CD4-positive, alpha-beta T cell treated with Interleukin-4 for 1 hour (primary cell): ENCODE results near the gene CREM.
"Not testable (repeated sequence)": the region's sequence is repeated elsewhere in the genome, so short reads cannot be mapped to it uniquely, and the experiment has no call there.

Experiments
- DNase-seq, 2 donors: peaks; one replicate each; pipeline ENCODE4 v3.0.0-alpha.2; 2020 to 2022

CREM gene

DNA sequence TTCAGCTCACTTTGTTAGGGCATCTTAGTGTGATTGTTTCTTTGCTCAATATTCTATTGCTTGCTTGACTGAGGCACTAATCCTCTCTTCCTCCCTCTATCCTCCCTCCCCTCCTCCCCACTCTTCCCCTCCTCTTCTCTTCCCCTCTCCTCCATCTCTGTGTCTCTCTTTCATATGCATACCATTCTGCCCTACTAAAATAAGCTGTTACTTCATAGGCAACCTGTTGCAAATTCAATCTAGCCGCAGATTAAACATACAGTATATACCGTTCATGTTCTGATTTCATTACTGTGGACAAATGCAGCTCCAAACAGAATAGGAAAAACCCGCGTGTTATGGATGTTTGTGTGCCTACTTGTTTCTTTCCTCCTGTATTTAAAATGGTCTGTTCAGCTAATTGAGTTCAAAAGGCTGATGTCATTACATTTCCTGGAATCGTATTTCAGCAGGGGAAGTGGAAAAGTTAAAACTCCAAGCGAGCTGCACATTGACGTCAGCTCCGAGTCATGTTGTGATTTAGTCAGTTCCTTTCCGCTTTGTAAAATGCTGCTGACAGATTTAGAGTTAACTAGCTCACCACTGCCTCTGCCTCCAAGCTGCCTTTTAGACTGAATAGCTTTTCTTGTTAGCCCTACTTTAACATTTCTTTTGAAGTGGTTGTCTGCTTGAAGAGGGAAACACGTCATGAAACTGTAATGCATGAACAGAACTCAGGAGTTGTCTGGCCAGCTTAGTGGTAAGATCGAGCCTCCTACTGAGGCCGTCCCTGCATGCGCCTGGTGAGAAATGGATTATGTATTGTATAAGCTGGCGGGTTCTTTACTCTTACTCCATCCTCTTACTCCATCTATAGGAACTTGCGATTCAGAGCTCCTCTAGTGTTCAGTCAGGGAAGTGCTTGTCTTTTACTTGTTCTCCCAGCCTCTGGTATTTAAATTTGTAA lies 69.0 kb downstream of the CREM start:
- DNase-seq, result peak; percentile 94 to 97

DNA sequence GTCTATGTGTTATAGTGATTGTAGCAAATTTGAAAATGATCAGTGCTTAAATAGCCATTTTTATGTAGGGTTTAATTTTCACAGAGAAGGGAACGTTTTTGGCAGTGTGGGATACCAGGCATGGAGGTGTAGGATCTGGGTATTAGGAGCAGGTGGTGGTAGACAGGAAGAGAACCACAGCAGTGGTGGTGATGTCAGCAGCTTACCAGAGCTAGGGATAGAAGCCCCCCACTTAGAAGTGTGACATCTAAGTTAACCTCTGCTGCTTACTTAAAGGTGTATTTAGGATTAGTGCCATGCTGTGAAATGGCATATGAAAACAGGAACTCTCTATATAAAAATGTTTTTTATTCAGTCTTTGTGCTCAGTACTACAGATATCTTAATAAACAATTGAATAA lies 73.8 kb downstream of the CREM start:
- DNase-seq, result no peak

DNA sequence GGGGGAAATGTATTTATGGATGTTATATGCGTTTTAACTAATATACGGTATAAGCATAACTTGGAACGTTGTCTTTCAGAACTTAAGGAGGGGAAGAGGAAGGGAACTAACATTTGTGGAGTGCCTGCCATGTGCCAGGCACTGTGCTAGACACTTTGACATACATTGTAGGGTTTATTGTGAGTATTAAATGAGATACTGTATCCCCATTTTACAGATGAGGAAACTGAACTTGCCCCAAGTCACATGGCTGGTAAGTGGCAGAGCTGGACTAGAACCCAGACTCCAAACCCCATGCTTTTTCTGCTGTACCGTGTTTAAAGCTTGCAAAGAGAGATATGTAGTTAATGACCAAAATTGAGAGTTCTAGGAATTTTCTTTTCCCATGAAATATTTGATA lies 74.6 kb downstream of the CREM start:
- no peak for DNase-seq

DNA sequence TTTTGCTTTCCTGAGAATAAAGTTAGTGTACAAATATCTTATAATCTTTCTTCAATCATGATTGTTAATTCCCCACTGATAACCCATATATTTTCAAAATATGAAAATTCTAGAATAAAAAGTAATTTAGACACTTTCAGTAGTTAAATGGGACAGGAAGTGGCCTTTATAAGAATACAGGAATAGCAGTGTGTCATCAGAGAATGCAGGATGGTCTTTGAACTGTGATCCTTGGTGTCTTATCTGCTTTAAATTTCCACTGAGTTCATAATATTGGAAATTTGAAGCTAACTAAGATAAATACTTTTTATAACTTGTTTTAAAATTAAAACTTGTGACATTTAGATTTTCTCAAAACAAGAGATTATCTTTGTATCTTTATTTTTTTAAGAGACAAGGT lies 75.4 kb downstream of the CREM start:
- no peak for DNase-seq

GRCh38 chr10:35203745-35204144 lies 77.1 kb downstream of the CREM start:
- no peak for DNase-seq

- no peak for DNase-seq
These were observed 78.1 kb downstream of the CREM start for GRCh38 chr10:35204650-35205319.

- no peak for DNase-seq
These were observed 79.6 kb downstream of the CREM start for GRCh38 chr10:35206274-35206673.

DNA sequence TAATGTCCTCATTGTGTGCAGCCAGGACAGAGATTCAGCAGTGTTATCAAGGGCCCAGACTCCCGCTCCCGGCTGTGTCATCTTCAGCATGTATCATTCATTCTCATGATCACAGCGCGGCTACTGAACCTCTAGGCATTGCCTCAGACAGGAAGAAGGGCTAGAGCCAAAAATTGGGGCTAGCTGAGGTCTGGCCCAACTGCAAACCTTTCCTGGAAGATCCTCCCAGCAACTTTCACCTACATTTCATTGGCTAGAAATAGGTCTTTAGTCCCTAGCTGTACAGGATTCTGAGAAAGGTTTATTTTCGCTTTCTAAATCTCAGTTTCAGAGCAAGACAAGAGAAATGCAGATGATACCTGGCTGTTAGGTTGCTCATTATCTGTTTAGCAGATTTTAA lies 81.9 kb downstream of the CREM start:
- DNase-seq, result peak in 1 of 2 donors; percentile 59

DNA sequence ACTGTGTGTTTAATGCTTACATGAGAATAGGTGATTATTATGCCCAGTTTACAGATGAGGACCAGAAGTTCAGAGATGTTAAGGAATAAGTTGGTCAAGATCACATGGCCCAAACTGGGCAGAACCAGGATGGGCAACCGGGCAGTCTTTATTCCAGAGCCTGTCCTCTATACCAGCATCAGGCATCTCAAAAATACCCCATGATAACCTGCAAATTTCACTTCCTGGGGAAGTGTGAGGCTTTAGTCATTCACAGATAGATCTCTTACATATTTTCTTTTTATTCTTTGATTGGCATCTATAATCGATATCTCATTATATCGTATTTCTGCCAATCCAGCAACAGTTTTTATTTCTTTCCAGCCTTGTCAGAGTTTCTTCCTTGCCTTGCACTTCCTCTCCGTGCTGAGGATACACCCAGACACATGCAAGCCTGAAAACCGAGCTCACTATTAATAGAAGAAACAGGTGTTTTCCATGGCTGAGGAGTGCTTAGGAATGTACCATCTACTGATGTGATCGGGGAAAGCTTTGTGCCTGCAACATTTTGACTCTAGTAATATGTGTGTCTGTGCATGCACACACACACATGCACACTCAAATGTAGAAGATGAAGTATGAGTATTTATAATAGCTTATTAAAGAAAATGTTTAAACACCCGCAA lies 82.4 kb downstream of the CREM start:
- DNase-seq, result no peak

DNA sequence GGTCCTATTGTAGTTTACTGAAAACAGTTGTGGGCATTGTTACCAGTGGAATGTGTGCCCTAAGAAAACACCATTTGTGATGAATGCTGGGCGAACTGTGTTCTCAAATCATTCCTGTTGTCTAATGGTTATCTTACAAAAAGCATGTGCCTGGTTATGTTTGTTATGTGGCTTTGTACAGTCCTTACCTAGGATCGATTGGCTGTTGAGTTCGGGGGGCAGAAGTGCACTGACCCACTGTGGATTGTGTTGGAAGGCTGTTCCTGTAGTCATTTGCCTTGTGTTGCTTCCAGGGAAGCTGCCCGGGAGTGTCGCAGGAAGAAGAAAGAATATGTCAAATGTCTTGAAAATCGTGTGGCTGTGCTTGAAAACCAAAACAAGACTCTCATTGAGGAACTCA lies 84.3 kb downstream of the CREM start:
- no peak for DNase-seq

- no peak for DNase-seq
These were observed 84.7 kb downstream of the CREM start for GRCh38 chr10:35211390-35211789.

DNA sequence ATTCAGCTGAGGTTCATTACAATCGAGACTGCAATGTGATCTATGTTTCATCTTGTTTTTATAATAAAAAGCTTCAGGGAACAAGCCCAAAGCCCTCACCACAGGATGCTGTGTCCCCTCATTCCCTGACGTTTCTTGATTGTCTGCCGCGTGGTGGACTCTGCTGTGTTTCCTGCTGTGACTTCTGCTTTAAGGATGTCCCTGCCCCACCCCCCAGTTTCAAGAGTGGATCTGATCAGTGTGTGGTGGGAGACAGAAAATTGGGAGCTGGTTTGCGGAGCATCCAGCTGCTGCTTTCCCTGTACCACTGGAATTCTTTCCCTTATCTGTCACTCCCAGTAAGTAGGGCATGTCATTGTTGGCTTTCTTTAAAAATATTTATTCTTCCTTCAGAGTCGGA lies 86.2 kb downstream of the CREM start:
- no peak for DNase-seq

DNA sequence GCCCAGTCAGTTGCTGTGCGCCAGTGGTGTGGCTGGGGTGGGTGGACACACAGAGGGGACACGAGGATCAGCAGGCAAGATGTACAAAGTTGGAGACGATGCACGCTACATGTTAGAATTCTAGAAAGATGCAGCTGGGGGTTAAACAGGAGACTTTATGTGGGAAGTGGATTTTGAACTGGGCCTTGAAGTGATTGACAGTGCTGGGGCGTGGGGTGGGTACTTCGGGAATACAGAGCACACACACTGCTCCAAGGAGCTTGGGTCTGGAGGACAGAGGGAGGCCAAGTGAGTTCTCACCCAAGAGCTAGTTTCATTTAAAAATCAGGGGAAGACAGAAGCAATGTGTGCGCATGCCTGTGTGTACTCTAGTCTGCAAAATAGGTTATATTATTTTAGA lies 87.1 kb downstream of the CREM start:
- no peak for DNase-seq

DNA sequence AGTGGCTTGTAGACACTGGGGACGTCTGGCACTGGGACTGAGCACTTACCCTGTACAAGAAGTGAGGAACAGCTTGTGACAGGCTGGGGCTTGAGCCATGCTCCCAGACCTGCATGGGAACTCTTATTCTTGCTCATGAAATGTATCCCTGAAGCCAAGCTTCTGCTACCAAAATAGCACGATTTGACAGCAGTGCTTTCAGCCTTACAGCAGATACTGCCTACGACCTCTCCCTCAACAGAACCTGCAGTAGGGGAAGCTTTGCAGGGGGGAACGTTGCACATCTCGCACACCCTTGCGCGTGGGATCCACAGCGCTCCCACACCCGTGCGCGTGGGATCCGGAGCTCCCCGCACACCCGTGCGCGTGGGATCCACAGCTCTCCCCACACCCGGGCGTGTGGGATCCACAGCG lies 88.0 kb downstream of the CREM start:
- no peak for DNase-seq

- DNase-seq, result no peak
These were observed 88.5 kb downstream of the CREM start for GRCh38 chr10:35215107-35215506.

GRCh38 chr10:35216303-35216905 lies 89.8 kb downstream of the CREM start:
- DNase-seq, result peak in 1 of 2 donors; percentile 34

- not testable (repeated sequence) for DNase-seq
These were observed 90.3 kb downstream of the CREM start for GRCh38 chr10:35216956-35217355.

DNA sequence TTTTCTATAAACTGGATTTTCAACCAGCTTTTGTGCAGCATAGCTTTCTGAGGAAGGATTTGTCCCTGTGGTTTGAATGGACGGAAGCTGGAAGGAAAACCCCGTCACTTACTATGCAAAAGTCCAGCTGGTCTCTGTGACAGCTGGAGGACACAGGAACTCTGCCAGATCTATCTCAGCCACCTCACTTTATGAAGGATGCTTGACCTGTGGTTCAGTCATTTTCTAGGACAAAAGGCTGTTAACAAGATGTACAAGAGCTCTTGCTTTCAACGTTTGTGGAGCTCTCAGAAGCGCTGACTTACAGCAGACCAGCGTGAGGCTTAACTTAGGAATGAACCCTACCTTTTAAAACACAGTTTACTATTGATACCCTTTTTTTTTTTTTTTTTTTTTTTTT lies 90.8 kb downstream of the CREM start:
- DNase-seq, result no peak

DNA sequence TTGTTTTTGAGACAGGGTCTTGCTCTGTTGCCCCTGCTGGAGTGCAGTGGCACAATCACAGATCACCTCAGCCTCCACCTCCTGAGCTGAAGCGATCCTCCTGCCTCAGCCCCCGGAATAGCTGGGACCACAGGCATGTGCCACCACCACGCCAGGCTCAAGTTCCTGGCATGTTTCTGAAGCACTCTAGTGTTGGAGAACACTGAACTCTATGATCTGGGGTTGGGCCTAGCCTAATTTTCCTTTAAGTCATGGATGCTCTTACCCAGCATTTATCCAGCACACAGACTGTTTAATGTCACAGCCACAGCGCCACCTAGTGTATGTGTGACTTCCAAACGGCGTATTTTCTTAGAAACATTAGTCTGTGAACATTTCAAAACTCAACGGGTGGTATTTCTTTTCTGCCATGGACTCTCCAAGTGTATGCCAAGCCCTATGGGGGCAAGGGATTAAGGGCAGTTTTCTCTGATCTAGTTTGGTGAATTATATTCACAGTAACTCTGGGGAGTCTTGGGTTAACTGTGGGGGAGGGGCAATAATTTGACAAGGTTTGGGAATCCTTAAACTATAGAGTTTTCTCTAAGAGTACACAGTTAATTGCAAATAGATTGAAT lies 91.8 kb downstream of the CREM start:
- DNase-seq, result peak; percentile 85 to 86

DNA sequence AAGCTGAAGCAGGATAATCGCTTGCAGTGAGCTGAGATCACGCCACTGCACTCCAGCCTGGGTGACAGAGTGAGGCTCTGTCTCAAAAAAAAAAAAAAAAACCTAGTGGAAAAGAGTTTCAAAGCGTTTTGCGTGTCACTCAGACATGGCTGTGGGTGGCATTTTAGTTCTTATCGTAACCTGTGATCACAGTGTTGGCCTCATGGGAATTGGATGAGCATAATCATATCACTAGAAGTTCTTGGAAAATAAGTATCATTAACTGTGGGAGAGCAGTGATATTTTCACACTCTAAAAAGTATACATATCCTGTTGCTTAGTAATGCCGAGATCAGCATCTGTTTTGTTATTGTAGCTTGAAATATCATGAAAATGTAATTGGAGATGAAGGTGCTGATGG lies 92.6 kb downstream of the CREM start:
- DNase-seq, result no peak

DNA sequence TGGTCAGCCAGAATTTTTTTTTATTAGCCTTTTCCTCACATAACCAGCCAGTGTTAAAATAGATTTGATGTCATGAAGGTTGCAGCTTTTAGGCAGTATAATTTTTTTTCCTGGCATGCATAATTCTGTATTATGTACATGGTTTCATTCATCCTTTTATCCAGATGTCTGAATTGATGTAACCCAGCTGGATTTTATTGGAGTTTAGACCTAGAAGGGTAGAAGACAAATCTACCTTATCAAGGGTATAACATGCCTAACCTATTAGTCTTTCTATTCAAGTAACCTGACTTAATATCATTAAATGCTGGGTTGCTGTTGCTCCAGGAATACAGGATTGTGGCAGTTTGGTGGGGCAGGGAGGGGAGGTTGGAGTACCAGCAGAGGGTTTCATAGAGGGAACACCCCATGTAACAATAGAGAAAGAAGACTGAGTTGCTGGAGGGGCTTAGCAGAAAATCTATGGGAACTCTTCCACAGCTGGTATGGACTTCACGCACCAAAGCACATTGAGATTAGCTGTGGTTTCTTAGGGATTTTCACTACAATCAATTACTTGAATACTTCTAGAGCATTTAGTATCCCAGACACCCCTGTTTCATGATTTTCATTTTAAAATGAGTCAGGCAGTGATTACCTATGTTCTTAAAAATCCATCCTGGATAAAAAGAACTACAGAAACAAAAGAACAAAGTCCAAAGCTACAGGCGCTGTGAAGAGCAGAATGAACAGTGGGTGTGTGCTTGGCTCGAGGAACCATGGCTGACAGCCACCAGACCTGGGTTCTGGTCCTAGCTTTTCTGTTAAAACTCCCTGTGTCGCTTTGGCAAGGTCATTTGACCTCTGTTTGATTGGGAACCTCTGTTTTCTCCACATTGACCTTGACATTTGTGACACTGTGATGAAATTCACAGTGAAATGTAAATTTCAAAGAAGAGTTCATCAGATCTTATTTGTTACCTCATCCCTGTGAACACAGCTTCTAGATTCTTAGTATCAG lies 93.5 kb downstream of the CREM start:
- DNase-seq, result no peak

DNA sequence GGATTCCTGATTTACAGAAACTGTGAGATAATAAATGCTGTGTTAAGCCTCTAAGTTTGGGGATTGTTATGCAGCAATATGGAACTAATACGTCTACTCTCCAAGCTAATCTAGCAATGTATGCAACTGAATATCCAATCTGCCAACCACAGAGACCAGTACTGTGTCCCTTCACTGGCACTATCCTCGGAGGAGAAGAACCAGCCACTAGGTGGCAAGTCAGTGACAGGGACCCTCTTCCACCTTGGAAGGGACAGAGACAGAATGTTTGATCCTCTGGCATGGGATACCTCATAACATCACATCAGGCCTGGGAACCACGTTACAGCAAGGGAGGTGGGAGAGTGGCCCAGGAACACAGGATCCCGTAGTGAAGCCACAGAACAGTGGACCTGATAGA lies 96.4 kb downstream of the CREM start:
- DNase-seq, result no peak
